C4-2B (cell line): ENCODE measurements around the gene CFAP157.

Source experiments
- H3K27ac ChIP-seq: fragments of 450-650 bp; 2 replicates; pipeline ENCODE4 v1.5.1; 2017
- CTCF ChIP-seq: fragments of 450-650 bp; conservative IDR thresholded peaks from 2 replicates; pipeline ENCODE4 v1.5.1; 2017; ENCODE audit warnings: mild to moderate bottlenecking
- ZFX ChIP-seq: fragments of 450-650 bp; IDR thresholded peaks from 2 replicates; pipeline ENCODE4 v1.6.1; 2017

CFAP157 gene

DNA sequence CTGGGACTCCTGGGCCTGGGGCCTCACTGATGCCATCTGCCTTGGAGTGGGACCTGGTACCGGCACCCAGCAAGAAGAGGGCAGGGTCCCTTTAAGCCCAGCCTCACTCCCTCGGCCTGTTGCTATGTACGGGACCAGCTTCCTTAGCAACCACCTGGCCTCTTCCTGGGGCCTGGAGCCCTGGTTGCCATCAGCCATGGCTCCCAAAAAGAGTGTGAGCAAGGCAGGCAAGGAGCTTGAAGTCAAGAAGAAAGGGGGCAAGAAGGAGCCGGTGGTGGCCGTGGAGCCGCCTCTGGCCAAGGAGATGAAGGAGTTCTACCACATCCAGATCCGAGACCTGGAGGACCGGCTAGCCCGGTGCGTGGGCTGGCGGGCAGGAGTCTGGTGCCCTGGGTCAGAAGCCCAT, at the start of gene CFAP157:
TSS of gene CFAP157 (plus strand) at position 153 of the 406 bp plus-strand sequence. CDS start at position 197, 44 bp downstream.
- no peak within 1 kb of the TSS for H3K27ac ChIP-seq
- TF ChIP-seq ZFX, result no peak

- TF ChIP-seq CTCF, result no peak
- TF ChIP-seq ZFX, result no peak
- H3K27ac ChIP-seq, result no peak overlapping the region
Observed at GRCh38 chr9:127658428-127658827, 48.4 kb upstream of the CFAP157 start.

GRCh38 chr9:127660886-127661741, 45.7 kb upstream of the CFAP157 start:
- no peak for TF ChIP-seq ZFX
- no peak for TF ChIP-seq CTCF
- H3K27ac ChIP-seq, result no peak overlapping the region

- no peak overlapping the region for H3K27ac ChIP-seq
- TF ChIP-seq CTCF, result no peak
- TF ChIP-seq ZFX, result no peak
Observed at GRCh38 chr9:127662617-127663016, 44.2 kb upstream of the CFAP157 start.

GRCh38 chr9:127664324-127664677, 42.5 kb upstream of the CFAP157 start:
- no peak overlapping the region for H3K27ac ChIP-seq
- TF ChIP-seq ZFX (no peak), CTCF (no peak)

DNA sequence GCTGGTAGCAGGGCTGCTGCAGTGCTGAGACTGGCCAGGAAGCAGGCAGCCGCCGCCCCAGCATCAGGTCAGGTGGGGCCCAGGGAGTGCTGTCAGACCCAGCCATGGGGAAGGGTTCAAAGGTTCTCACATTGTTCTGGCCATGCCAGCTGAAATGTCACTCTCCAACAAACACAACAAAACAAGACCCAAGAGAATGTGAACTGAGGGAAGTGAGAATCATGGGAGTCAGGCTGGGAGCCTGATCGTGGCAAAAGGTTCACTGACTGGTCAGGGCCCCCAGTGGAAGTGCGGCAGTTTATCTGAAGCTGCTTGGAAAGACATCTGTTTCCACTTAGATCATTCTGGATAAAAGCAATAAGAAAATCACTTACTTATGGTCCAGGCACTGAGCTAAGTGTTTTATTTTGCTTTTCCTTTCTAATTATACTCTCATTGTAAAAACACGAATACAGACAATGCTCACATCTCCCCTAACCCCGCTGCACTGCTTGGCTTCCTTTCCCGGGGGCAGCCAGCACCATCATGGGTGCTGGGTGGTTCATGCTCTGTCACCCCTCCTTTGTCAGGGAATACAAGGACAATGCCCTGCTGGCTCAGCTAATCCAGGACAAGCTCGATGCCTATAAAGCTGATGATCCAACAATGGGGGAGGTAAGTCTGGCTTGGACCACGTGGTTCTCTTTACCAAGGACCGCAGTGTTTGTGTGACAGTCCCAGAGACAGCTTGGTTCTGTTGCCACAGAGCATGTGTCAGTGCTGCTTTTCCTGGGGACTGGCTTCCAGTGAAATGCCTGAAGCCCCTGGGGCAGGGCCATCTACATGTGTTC, 41.9 kb upstream of the CFAP157 start:
- TF ChIP-seq ZFX (no peak), CTCF (no peak)

DNA sequence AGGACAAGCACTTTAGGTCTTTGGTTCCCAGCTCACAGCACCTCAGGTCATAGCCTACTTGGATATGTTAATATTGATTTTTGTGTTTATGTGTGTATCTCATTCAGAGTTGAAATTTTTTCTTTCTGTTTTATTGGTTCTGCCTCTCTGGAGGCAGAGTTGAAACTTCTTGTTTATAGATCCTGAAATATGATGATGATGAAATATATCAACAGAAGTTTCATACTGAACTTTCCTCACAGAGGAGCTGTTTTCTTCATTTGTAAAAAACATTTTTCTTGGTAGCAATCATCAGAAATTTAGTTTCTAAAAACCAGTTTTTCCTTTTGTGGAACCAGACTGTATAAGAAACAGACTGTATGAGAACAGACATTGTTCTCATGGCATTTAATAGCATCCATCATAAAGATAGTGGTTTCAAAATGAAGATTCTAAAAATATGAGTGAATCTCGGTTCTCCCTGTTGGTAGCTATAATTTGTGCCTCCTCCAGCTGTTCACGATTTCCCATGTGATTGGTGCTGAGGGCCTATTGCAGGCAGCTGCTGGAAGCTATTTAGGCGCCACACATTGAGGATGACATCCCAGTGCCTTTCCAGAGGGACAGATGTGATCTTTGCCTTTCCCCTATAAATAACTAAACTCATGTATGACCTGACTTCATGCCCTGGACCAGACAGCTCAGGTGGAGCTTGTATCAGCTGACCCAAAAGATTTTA, 39.5 kb upstream of the CFAP157 start:
- no peak overlapping the region for H3K27ac ChIP-seq
- TF ChIP-seq ZFX, result no peak
- no peak for TF ChIP-seq CTCF

More for the DNA sequence above, 41.9 kb upstream of the CFAP157 start:
- H3K27ac ChIP-seq, result no peak overlapping the region
